Mononuclear cell (primary cell): ENCODE measurements around the gene HEY2. TPM values are rescaled to one million over a fixed set of nuclear protein-coding genes. Genes with fewer than 3 reads are reported as not detected.
"Not testable (repeated sequence)": the region's sequence is repeated elsewhere in the genome, so short reads cannot be mapped to it uniquely, and the experiment has no call there.

ENCODE experiments used
- H3K27me3 ChIP-seq: 2 replicates; pipeline ENCODE4 v1.6.0; 2011; ENCODE audit warnings: low read length, control low read depth; ENCODE audit not compliant: insufficient read depth
- H3K4me1 ChIP-seq: 2 replicates; pipeline ENCODE4 v1.5.1; 2011; ENCODE audit warnings: mild to moderate bottlenecking, low read length, control low read depth; ENCODE audit not compliant: insufficient read depth
- H3K4me3 ChIP-seq: 2 replicates; pipeline ENCODE4 v1.5.1; 2011; ENCODE audit warnings: mild to moderate bottlenecking, low read length, moderate library complexity
- H3K9me3 ChIP-seq: 2 replicates; pipeline ENCODE4 v1.5.1; 2011; ENCODE audit warnings: low read depth, mild to moderate bottlenecking, control low read depth, low read length
- total RNA-seq: library from RNA; depleted of rRNA; stranded (reverse); fragments of >200 nt; gene quantifications from one replicate; pipeline ENCODE4 v1.2.3, GENCODE V29; 2012

Gene HEY2
- total RNA-seq, 1 donor = 0.10 TPM

DNA sequence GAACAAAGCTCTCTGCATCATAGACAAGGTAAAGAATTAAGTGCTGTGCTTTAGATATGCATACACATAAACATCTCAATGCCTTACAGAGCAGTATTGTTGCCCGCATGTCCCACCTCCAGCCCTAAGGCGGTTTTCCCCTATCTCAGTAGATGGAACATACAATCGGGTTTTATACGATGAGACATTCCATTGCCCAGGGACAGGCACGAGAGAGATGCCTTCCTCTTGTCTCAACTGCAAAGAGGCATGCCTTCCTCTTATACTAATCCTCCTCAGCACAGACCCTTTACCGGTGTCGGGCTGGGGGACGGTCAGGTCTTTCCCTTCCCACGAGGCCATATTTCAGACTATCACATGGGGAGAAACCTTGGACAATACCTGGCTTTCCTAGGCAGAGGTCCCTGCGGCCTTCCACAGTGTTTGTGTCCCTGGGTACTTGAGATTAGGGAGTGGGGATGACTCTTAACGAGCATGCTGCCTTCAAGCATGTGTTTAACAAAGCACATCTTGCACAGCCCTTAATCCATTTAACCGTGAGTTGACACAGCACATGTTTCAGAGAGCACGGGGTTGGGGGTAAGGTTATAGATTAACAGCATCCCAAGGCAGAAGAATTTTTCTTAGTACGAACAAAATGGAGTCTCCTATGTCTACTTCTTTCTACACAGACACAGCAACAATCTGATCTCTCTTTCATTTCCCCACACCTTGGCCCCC is 26.8 kb downstream of the HEY2 start:
- not testable (repeated sequence) for H3K4me1 ChIP-seq, H3K4me3 ChIP-seq, H3K9me3 ChIP-seq
- peaks cover 18% of the 10 kb centered on the region for H3K27me3 ChIP-seq

DNA sequence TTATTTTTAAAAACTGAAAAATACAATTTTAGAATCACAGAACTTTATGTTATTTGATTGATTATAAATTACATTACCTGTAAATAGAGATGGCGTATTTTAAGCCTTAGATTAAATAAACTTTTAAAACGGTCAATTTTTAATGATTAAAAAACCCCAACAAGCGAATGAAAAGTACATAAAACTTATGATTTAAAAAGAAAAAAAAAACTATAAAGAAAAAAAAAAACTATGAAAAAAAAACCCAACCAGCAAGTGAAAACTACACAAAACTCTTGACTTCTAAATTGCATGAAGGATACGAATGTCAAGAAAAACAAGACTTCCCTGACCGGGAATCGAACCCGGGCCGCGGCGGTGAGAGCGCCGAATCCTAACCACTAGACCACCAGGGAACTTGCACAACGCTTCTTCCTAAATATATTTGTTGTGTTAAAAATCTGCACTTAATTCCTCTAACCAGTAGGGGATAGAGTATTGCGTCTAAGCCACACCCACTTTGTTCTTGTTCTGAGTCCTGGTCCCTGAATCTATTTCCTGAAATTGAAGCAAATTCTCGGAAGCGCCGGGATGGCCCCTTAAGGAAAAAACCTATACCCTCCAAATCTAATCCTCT is 30.6 kb downstream of the HEY2 start:
- peaks cover 5% of the 10 kb centered on the region for H3K4me1 ChIP-seq
- no peaks in the 10 kb centered on the region for H3K9me3 ChIP-seq
- H3K4me3 ChIP-seq = peak overlapping the region; percentile 96
- peaks cover under 1% of the 10 kb centered on the region for H3K27me3 ChIP-seq

DNA sequence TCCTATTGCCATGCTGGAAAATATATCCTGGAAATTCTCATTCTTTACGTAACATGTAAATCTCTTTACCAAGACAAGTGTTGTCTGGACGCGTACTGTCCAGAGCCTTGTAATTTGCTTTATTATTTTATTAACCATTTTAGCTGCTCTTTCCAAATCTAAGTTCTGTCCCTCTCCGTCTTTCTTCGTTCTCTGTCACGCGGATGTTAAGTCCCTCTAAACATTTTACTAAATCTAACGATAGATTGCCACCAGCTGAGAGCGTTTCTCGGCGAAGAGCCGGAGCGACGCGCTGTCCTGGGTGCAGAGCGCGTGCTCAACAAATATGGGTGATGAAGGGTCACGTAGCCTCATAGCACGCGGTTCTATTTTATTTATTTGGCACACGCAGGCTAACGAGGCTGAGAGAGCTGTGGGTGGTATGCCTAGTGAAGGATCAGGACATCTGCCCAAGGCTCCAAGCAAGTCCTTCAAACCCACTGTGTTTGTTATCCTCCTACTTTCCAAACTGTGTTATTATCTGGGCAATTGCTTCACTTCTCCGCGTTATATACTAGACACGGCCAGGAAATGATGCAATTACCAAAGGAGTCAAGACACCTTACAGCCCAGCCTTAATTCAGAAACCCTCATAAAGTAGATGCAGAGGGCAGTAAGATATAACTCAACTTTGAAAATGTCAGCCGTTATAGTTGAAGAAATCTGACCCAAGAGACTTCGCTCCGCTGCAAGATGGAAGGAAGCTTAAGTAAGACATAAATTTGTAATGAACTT is 31.3 kb downstream of the HEY2 start:
- H3K4me3 ChIP-seq = peak overlapping the region; percentile 96
- no peaks in the 10 kb centered on the region for H3K9me3 ChIP-seq
- H3K27me3 ChIP-seq = no peaks in the 10 kb centered on the region
- H3K4me1 ChIP-seq = peaks cover 5% of the 10 kb centered on the region

- H3K4me1 ChIP-seq = peaks cover 5% of the 10 kb centered on the region
- H3K27me3 ChIP-seq = no peaks in the 10 kb centered on the region
- no peaks in the 10 kb centered on the region for H3K9me3 ChIP-seq
- H3K4me3 ChIP-seq = peak overlapping the region; percentile 96
Observed at GRCh38 chr6:125781314-125781868, 32.0 kb downstream of the HEY2 start.

GRCh38 chr6:125784365-125784764 is 34.9 kb downstream of the HEY2 start:
- no peak overlapping the region for H3K4me3 ChIP-seq
- peaks cover 10% of the 10 kb centered on the region for H3K4me1 ChIP-seq
- no peaks in the 10 kb centered on the region for H3K9me3 ChIP-seq
- H3K27me3 ChIP-seq = no peaks in the 10 kb centered on the region

DNA sequence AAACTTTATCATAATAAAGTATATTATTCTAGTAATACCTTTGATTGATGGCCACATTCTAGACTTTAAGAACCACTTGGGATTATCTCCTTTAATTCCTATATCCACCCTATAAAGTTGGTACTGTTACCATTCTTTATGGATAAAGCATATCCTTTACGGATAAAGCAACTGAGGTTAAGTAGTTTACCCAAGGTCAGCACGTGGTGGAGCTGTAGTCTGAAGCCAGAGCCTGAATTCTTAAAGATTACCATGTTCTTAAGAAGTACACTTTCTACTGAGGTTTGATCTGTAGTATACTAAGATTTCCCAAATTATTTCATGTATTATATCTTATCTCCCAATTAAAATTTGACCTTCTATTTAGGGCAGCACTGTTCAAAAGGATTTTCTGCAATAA is 38.4 kb downstream of the HEY2 start:
- Histone ChIP-seq H3K9me3 (no peaks in the 10 kb centered on the region), H3K4me3 (no peak overlapping the region), H3K4me1 (peaks cover 20% of the 10 kb centered on the region), H3K27me3 (no peaks in the 10 kb centered on the region)

DNA sequence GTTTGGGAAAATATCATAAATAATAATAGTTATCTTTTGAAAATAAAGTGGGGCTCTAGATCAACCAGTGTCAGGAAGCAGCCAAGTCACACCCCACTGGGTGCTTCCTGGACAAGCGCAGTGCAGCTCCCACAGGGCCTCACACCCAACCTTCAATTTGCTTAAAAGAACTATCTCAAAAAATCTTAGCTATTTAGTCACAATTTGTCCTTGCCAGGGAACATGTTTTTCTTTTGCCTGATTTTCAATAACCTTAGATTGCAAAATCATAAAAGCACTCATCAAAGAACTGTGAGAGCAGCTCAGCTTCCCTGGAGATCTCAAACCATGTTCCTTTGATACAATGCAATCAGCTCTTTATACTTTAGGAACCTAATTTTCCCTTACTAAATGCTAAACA is 39.7 kb downstream of the HEY2 start:
- Histone ChIP-seq H3K4me1 (peaks cover 24% of the 10 kb centered on the region), H3K27me3 (no peaks in the 10 kb centered on the region), H3K4me3 (no peak overlapping the region), H3K9me3 (no peaks in the 10 kb centered on the region)

DNA sequence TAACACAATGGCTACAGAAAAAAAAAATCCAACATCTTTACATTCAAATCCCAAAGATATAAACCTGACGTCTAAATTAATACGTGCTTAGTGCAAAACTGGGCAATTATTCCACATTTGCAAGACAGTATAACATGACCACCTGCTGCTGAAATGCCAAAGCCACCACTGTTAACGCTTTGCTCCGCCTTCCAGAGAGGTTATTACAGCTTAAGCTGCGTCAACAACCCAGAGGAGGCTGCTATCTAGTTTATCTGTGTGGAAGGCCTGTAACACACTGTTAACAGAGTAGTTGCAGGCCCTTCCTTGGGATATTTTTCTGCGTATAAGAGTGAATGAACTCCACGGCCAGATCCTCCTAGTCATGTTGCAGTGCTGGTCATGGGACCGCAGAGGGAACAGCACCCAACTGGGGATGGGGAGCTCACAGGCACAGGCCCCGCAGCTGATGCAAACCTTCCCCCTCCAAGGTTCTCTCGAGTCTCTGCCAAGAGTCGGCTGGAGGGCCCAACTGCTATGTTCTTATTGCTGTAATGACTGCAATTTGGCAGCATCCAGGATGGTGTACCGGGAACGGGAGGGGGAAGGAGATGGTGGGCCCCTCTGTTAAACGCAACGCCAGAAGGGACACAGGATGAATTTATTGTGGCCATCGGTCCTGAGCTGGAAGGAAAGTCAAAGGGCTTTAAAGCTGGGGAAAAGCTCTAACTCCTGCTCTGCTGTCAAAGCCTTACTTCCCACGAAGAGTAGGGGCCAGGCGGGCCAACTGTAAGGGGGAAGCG is 40.3 kb downstream of the HEY2 start:
- H3K4me1 ChIP-seq = peaks cover 24% of the 10 kb centered on the region
- H3K4me3 ChIP-seq = peak overlapping the region; percentile 69
- H3K27me3 ChIP-seq = no peaks in the 10 kb centered on the region
- no peaks in the 10 kb centered on the region for H3K9me3 ChIP-seq

- peaks cover 24% of the 10 kb centered on the region for H3K4me1 ChIP-seq
- H3K27me3 ChIP-seq = no peaks in the 10 kb centered on the region
- H3K4me3 ChIP-seq = peak within 1 kb of the TSS; percentile 69
- H3K9me3 ChIP-seq = no peaks in the 10 kb centered on the region
Observed at GRCh38 chr6:125790358-125791150, 41.1 kb downstream of the HEY2 start, which contains the start of gene NCOA7. Gene NCOA7, plus strand, starts transcription at chr6:125790960. Its CDS starts 24,395 bp downstream, at chr6:125815355.

- Histone ChIP-seq H3K4me3 (peak overlapping the region; percentile 69), H3K9me3 (no peaks in the 10 kb centered on the region), H3K4me1 (peaks cover 24% of the 10 kb centered on the region), H3K27me3 (no peaks in the 10 kb centered on the region)
Observed at GRCh38 chr6:125791151-125791819, 41.9 kb downstream of the HEY2 start.

- peak overlapping the region; percentile 69 for H3K4me3 ChIP-seq
- H3K27me3 ChIP-seq = no peaks in the 10 kb centered on the region
- H3K9me3 ChIP-seq = no peaks in the 10 kb centered on the region
- peaks cover 24% of the 10 kb centered on the region for H3K4me1 ChIP-seq
Observed at GRCh38 chr6:125791820-125792165, 42.4 kb downstream of the HEY2 start.

GRCh38 chr6:125792172-125792571 is 42.7 kb downstream of the HEY2 start:
- Histone ChIP-seq H3K27me3 (no peaks in the 10 kb centered on the region), H3K4me1 (peaks cover 24% of the 10 kb centered on the region), H3K9me3 (no peaks in the 10 kb centered on the region), H3K4me3 (no peak overlapping the region)

DNA sequence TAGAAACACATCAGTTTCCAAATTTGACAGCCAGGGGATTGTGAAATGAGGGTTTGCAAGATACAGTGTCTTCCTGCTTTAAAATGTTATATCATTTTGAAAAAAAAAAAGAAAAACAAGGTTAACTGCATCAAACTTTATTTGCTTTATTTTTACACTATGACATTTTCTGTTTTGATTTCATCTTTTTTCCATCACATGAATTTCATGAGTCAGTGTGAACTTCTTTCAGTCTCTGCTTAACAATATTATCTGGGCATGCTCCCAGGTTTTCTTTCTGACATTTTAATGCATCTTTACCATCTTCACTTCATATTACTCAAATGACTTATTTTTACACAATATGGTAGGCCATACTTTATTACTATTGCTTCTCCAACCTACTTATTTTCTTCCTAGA is 43.2 kb downstream of the HEY2 start:
- no peak overlapping the region for H3K4me3 ChIP-seq
- peaks cover 28% of the 10 kb centered on the region for H3K4me1 ChIP-seq
- H3K9me3 ChIP-seq = no peaks in the 10 kb centered on the region
- H3K27me3 ChIP-seq = no peaks in the 10 kb centered on the region
